Nephron (organoid): ENCODE data around the gene MRPL4.

ENCODE experiments used
- H3K27ac Mint-ChIP-seq, 3 experiments: 2 replicates each; pipeline ENCODE4 v1.8.0; 2020; ENCODE audit warnings: mixed read lengths in 3 of 3, mild to moderate bottlenecking in 2 of 3, moderate library complexity in 1 of 3
- H3K27me3 Mint-ChIP-seq: 2 replicates; pipeline ENCODE4 v1.8.0; 2021; ENCODE audit warnings: low read depth, mild to moderate bottlenecking, moderate library complexity, mixed read lengths
- H3K36me3 Mint-ChIP-seq: 2 replicates; pipeline ENCODE4 v1.8.0; 2020; ENCODE audit warnings: low read depth, mixed read lengths
- H3K4me1 Mint-ChIP-seq: 2 replicates; pipeline ENCODE4 v1.8.0; 2020; ENCODE audit warnings: mixed read lengths
- H3K4me3 Mint-ChIP-seq, 3 experiments: 2 replicates each; pipeline ENCODE4 v1.8.0; 2020; ENCODE audit warnings: mild to moderate bottlenecking in 3 of 3, mixed read lengths in 3 of 3, moderate library complexity in 2 of 3
- H3K9me3 Mint-ChIP-seq: 2 replicates; pipeline ENCODE4 v1.8.0; 2020; ENCODE audit warnings: mixed read lengths
- TF ChIP-seq, protein P1 (sequence below), 3 experiments: fragments of 200-600 bp; sonication (generic); IDR thresholded peaks; one replicate each; pipeline ENCODE4 v1.5.0; 2021; ENCODE audit warnings: antibody characterized with exemption in 3 of 3; ENCODE audit not compliant: unreplicated experiment in 3 of 3

MRPL4 gene

DNA sequence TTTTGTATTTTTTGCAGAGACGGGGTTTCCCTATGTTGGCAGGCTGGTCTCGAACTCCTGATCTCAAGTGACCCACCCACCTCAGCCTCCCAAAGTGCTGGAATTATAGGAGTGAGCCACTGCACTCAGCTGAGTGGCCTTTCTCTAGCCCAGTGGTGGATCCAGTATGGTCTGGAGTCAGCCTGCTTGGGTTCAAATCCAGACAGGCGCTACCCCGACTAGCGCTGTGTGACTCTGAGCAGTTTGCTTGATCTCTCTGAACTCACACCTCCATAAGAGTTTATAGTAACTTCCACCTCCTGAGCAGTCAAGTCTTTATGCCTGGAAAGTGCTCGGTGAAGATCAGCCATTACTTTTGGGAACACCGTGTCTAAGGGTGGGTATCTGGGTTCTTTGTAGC is 31.3 kb upstream of the MRPL4 start:
- H3K27me3 Mint-ChIP-seq: no peaks in the 10 kb centered on the region
- no peak overlapping the region for H3K4me3 Mint-ChIP-seq
- H3K27ac Mint-ChIP-seq: no peak overlapping the region
- H3K9me3 Mint-ChIP-seq: no peaks in the 10 kb centered on the region
- H3K36me3 Mint-ChIP-seq: peaks cover 25% of the 10 kb centered on the region
- no peaks in the 10 kb centered on the region for H3K4me1 Mint-ChIP-seq
- TF ChIP-seq, protein P1, sequence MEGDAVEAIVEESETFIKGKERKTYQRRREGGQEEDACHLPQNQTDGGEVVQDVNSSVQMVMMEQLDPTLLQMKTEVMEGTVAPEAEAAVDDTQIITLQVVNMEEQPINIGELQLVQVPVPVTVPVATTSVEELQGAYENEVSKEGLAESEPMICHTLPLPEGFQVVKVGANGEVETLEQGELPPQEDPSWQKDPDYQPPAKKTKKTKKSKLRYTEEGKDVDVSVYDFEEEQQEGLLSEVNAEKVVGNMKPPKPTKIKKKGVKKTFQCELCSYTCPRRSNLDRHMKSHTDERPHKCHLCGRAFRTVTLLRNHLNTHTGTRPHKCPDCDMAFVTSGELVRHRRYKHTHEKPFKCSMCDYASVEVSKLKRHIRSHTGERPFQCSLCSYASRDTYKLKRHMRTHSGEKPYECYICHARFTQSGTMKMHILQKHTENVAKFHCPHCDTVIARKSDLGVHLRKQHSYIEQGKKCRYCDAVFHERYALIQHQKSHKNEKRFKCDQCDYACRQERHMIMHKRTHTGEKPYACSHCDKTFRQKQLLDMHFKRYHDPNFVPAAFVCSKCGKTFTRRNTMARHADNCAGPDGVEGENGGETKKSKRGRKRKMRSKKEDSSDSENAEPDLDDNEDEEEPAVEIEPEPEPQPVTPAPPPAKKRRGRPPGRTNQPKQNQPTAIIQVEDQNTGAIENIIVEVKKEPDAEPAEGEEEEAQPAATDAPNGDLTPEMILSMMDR (IDR thresholded peaks at IDR 0.05; ENCODE audit: unreplicated experiment in 3 of 3): no peak

DNA sequence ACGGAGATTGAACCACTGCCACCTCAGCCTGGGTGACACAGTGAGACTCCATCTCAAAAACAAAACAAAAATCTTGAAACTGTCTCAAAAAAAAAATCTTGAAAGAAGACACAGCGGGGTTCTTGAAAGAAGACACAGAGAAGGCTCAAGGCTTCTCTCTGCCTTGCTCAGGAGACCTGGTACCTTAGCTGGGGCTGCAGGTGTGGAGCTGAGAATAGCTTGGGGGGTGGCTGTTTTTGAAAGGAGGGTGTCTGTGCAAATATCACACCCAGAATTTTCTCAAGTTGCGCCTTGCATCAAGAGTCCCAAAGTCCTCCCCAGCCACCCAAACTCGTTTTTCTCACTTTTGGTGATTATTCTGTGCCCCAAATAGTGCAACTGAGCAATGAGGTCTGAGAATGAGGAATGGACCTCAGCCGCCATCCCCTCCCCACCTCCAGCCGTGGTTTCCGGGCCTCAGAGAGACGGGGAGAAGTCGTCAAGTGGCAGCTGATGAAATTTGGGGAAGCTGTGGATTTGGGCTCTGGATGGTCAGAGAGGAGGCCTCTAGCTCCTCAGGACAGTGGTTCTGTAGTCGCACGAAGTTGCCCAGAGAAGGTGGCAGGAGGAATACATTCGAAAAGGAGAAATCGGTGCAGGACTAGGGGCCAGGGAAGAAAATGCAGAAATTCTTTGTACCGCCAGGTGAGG is 29.7 kb upstream of the MRPL4 start:
- H3K36me3 Mint-ChIP-seq: peaks cover 22% of the 10 kb centered on the region
- TF ChIP-seq, protein P1 (IDR thresholded peaks at IDR 0.05; ENCODE audit: unreplicated experiment in 3 of 3): no peak
- H3K27ac Mint-ChIP-seq: peak overlapping the region in 1 of 3 experiments; percentile 18
- H3K4me3 Mint-ChIP-seq: no peak overlapping the region
- H3K27me3 Mint-ChIP-seq: no peaks in the 10 kb centered on the region
- no peaks in the 10 kb centered on the region for H3K9me3 Mint-ChIP-seq
- H3K4me1 Mint-ChIP-seq: peaks cover 8% of the 10 kb centered on the region

DNA sequence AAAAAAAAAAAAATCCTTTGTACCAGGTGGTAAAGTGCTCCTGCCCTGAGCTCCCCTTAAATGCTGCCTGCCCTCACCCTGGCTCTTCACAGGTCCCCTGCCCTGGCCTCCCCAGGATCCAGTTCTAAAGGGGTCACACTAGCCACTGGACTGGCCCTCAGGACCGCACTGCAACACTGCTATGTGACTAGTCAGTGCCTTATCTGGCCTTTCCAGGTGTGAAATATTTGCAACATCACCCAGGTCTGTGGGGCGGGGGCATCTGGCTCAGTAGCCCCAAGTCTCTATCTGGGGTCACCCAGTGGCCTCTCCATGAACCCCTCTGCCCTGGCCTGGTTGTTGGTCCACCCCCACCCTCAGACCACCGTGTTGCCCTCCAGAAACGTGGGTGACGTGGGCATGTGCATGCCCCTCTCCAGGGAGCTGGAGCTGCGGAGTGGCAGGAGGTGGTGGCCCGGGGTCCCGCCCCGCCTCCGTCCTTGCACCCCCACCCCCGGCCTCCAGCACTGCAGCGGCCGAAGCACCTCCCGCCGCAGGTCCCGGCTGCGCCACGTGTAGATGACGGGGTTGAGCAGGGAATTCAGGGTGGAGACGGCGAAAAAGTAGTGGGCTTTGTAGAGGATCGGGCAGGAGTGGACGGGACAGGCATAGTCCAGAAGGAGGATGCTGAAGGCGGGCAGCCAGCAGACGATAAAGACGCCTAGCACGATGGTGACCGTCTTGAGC is 28.4 kb upstream of the MRPL4 start:
- peaks cover 22% of the 10 kb centered on the region for H3K36me3 Mint-ChIP-seq
- peak overlapping the region in 1 of 3 experiments; percentile 68 for H3K27ac Mint-ChIP-seq
- H3K4me3 Mint-ChIP-seq: peak overlapping the region in 1 of 3 experiments; percentile 3
- no peaks in the 10 kb centered on the region for H3K9me3 Mint-ChIP-seq
- H3K4me1 Mint-ChIP-seq: peaks cover 8% of the 10 kb centered on the region
- TF ChIP-seq, protein P1 (IDR thresholded peaks at IDR 0.05; ENCODE audit: unreplicated experiment in 3 of 3): no peak
- no peaks in the 10 kb centered on the region for H3K27me3 Mint-ChIP-seq

DNA sequence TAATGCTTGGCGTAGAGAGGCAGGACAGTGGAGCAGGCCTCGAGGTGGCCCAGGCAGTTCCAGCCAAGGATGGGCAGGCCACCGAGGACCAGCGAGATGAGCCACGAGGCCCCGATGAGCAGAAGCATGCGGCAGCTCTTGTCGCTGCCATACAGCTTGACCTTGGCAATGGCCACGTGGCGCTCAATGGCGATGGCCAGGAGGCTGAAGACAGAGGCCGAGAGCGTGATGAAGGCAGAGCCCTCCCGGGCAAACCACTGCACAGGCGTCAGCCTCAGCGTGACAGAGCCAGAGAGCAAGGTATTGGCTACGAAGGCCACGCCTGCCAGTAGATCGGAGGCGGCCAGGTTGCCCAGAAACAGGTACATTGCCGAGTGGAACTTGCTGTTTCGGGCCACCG is 27.7 kb upstream of the MRPL4 start:
- H3K9me3 Mint-ChIP-seq: no peaks in the 10 kb centered on the region
- H3K27ac Mint-ChIP-seq: peak overlapping the region in 1 of 3 experiments; percentile 68
- H3K36me3 Mint-ChIP-seq: peaks cover 22% of the 10 kb centered on the region
- no peak overlapping the region for H3K4me3 Mint-ChIP-seq
- H3K27me3 Mint-ChIP-seq: no peaks in the 10 kb centered on the region
- TF ChIP-seq, protein P1 (IDR thresholded peaks at IDR 0.05; ENCODE audit: unreplicated experiment in 3 of 3): no peak
- peaks cover 8% of the 10 kb centered on the region for H3K4me1 Mint-ChIP-seq

DNA sequence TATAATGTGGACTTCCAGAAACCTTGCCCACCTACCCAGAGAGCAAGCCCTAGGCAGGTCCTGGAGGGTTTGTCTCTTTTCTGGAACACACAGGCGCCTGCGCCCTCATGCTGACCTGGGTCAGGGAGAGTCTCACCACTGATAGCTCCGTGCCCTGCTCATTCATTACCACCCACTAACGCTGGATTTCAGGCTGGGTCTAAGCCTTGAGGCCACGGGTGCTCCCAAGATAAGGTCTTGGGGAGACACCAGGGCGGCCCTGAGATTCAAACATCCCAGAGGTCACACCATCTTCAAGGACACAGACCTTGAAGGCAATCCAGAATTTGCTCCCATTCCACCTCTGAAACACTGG is 26.0 kb upstream of the MRPL4 start:
- no peaks in the 10 kb centered on the region for H3K27me3 Mint-ChIP-seq
- peak overlapping the region in 2 of 3 experiments; percentile 62 to 71 for H3K4me3 Mint-ChIP-seq
- H3K9me3 Mint-ChIP-seq: no peaks in the 10 kb centered on the region
- TF ChIP-seq, protein P1 (IDR thresholded peaks at IDR 0.05; ENCODE audit: unreplicated experiment in 3 of 3): no peak
- peak overlapping the region; percentile 92 to 97 (median 93) for H3K27ac Mint-ChIP-seq
- peaks cover 14% of the 10 kb centered on the region for H3K4me1 Mint-ChIP-seq
- peaks cover 22% of the 10 kb centered on the region for H3K36me3 Mint-ChIP-seq
